Measurements from ENCODE around the gene CELA1. TPM values are rescaled to one million over a fixed set of nuclear protein-coding genes. Genes with fewer than 3 reads are reported as not detected.

CELA1 gene
- total RNA-seq, 1 experiment from 2014 or later: not detected

GRCh38 chr12:51339750-51340149 is 6.7 kb downstream of the CELA1 start:
- H3K4me2 ChIP-seq (ENCODE audit: low read length): no peak overlapping the region
- H3K9ac ChIP-seq (ENCODE audit: low read length): no peak overlapping the region
- H3K27me3 ChIP-seq (ENCODE audit: insufficient read depth, low read length): no peaks in the 10 kb centered on the region
- H3K4me3 ChIP-seq (replicated peaks in 1 of 2; ENCODE audit: low read depth in 1 of 2, low read length in 2 of 2): no peak overlapping the region
- H3K9me2 ChIP-seq (ENCODE audit: insufficient read depth): no peaks in the 10 kb centered on the region
- H2AFZ ChIP-seq (ENCODE audit: low read depth, low read length, poor library complexity, severe bottlenecking): no peak overlapping the region
- no peaks in the 10 kb centered on the region for H3K79me2 ChIP-seq (ENCODE audit: insufficient read depth, low read length)
- no peak for DNase-seq (ENCODE audit: low read depth, low spot score)
- BruUV-seq (replicated peaks): no TSS peak
- ChIA-PET RAD21 (ENCODE audit: low non-redundant PET in 1 of 2, low total read pairs in 2 of 2, uncharacterized antibody in 2 of 2, unreplicated experiment in 2 of 2) (no interaction called here), CTCF (interaction anchor here (0.7 to 2.8 kb wide), 4 partner anchors 11 to 1375 kb away, joined by 3 to 18 read pairs (median 12); no protein-coding TSS in a partner anchor), POLR2A (no interaction called here)
- H3K9me3 ChIP-seq (ENCODE audit: control insufficient read depth in 1 of 2, insufficient read depth in 1 of 2, low read depth in 1 of 2, low read length in 2 of 2): no peaks in the 10 kb centered on the region
- H4K20me1 ChIP-seq (ENCODE audit: insufficient read depth): no peaks in the 10 kb centered on the region
- no peak overlapping the region for H3K27ac ChIP-seq (ENCODE audit: low read depth, low read length)
- intact Hi-C loops (cut with micrococcal nuclease): loop anchor here (2.0 to 10.0 kb wide), 2 partner anchors 515 to 835 kb away; partner anchors contain the start of gene DIP2B
- no peaks in the 10 kb centered on the region for H3K36me3 ChIP-seq (ENCODE audit: control insufficient read depth in 1 of 2, insufficient read depth in 2 of 2, low read length in 2 of 2)
- H3K4me1 ChIP-seq (ENCODE audit: control insufficient read depth in 1 of 2, insufficient read depth in 2 of 2, low read length in 2 of 2): peaks cover 0 to 9% of the 10 kb centered on the region in 2 experiments; a peak in 2 of 4 replicates
- no peak for ATAC-seq
- TF ChIP-seq EGR1 (IDR thresholded peaks at IDR 0.05; ENCODE audit: low read depth) (no peak), POLR2A (IDR thresholded peaks at IDR 0.05; ENCODE audit: borderline replicate concordance, extremely low read depth, insufficient read depth, insufficient read length) (no peak), JUND (IDR thresholded peaks at IDR 0.05) (no peak), SIN3A (IDR thresholded peaks at IDR 0.05; ENCODE audit: low read depth) (no peak), TCF7L2 (IDR thresholded peaks at IDR 0.05; ENCODE audit: borderline replicate concordance, extremely low read depth, insufficient read depth, insufficient read length) (no peak), ZBTB33 (IDR thresholded peaks at IDR 0.05; ENCODE audit: extremely low read depth, insufficient replicate concordance, low read length) (no peak), ELF1 (IDR thresholded peaks at IDR 0.05; ENCODE audit: borderline replicate concordance, low read depth) (no peak), EZH2phosphoT487 (IDR thresholded peaks at IDR 0.05; ENCODE audit: borderline replicate concordance) (no peak), ZFX (IDR thresholded peaks at IDR 0.05) (no peak), REST (IDR thresholded peaks at IDR 0.05; ENCODE audit: low read depth) (no peak), SRF (IDR thresholded peaks at IDR 0.05; ENCODE audit: low read depth) (no peak), POLR2AphosphoS5 (IDR thresholded peaks at IDR 0.05; ENCODE audit: low read depth, low read length) (no peak), SP1 (IDR thresholded peaks at IDR 0.05; ENCODE audit: low read depth) (no peak), ZNF274 (IDR thresholded peaks at IDR 0.05; ENCODE audit: low read depth, low read length) (no peak), CTCF (IDR thresholded peaks at IDR 0.05 in 2 of 3, conservative IDR thresholded peaks at IDR 0.05 in 1 of 3; ENCODE audit: borderline replicate concordance in 1 of 3, insufficient read depth in 1 of 3, low read depth in 2 of 3, low read length in 2 of 3) (no peak), EZH2 (IDR thresholded peaks at IDR 0.05) (no peak)
- TF ChIP-seq, protein P1, sequence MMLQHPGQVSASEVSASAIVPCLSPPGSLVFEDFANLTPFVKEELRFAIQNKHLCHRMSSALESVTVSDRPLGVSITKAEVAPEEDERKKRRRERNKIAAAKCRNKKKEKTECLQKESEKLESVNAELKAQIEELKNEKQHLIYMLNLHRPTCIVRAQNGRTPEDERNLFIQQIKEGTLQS (IDR thresholded peaks at IDR 0.05): no peak
